HG02571 (cell line): Measurements from ENCODE around the gene MAST1.
"Not testable (repeated sequence)": the region's sequence is repeated elsewhere in the genome, so short reads cannot be mapped to it uniquely, and the experiment has no call there.

Experiments used
- ATAC-seq: cut with Tn5 transposase; IDR thresholded peaks from one replicate; pipeline ENCODE4 v1.9.1; 2021; ENCODE audit warnings: mild to moderate bottlenecking, moderate library complexity; ENCODE audit not compliant: unreplicated experiment

Gene MAST1

GRCh38 chr19:12800923-12801465, 37.3 kb upstream of the MAST1 start:
- no peak for ATAC-seq

- no peak for ATAC-seq
Observed at GRCh38 chr19:12801466-12802266, 36.6 kb upstream of the MAST1 start, which contains the start of the genes PRDX2 and THSD8. Gene PRDX2 (minus strand): TSS chr19:12801800. CDS start chr19:12801261, 539 bp downstream. Gene THSD8 (plus strand): TSS chr19:12802069. CDS start chr19:12802072, 3 bp downstream.

GRCh38 chr19:12802267-12803106, 35.8 kb upstream of the MAST1 start:
- no peak for ATAC-seq

- ATAC-seq: no peak
Observed at GRCh38 chr19:12804051-12804450, 34.3 kb upstream of the MAST1 start.

GRCh38 chr19:12806242-12807081, 31.9 kb upstream of the MAST1 start, which contains the start of gene RNASEH2A:
Gene RNASEH2A (plus strand): TSS chr19:12806584. CDS start chr19:12806674, 90 bp downstream.
- ATAC-seq: peak; percentile 64

GRCh38 chr19:12815088-12815487, 23.2 kb upstream of the MAST1 start:
- no peak for ATAC-seq

GRCh38 chr19:12817188-12817587, 21.1 kb upstream of the MAST1 start:
- not testable (repeated sequence) for ATAC-seq

- ATAC-seq: not testable (repeated sequence)
Observed at GRCh38 chr19:12817810-12818209, 20.5 kb upstream of the MAST1 start.

GRCh38 chr19:12821761-12822160, 16.6 kb upstream of the MAST1 start:
- ATAC-seq: no peak

GRCh38 chr19:12825254-12826131, 12.8 kb upstream of the MAST1 start:
- no peak for ATAC-seq

GRCh38 chr19:12828494-12828893, 9.8 kb upstream of the MAST1 start:
- ATAC-seq: no peak

GRCh38 chr19:12833418-12833737, 4.9 kb upstream of the MAST1 start:
- ATAC-seq: no peak

- no peak for ATAC-seq
Observed at GRCh38 chr19:12833738-12834565, 4.4 kb upstream of the MAST1 start.

- no peak for ATAC-seq
Observed at GRCh38 chr19:12834566-12834943, 3.8 kb upstream of the MAST1 start, which contains the start of gene RTBDN. Gene RTBDN (minus strand): TSS chr19:12834579. CDS start chr19:12829979, 4,600 bp downstream.

GRCh38 chr19:12834976-12835757, 3.1 kb upstream of the MAST1 start:
- no peak for ATAC-seq

- no peak for ATAC-seq
Observed at GRCh38 chr19:12836529-12836863, 1.8 kb upstream of the MAST1 start.

GRCh38 chr19:12837225-12837624, 1.1 kb upstream of the MAST1 start:
- no peak for ATAC-seq
